PC-9 (cell line): ENCODE measurements around the gene FEN1. TPM values are rescaled to one million over a fixed set of nuclear protein-coding genes. Genes with fewer than 3 reads are reported as not detected.
A peak's percentile ranks its signal among the peaks of the same experiment; 100 is the strongest.

ENCODE experiments used
- BruUV-seq: library from RNA; stranded (reverse); fragments of 400-500 nt; replicated peaks from 2 replicates; lab custom pipeline; 2021; lab: Mats Ljungman, UMichigan
- CTCF ChIA-PET: fragments of 300-600 bp; sonication (Branson Sonifier 250); formaldehyde crosslinking; loops from one replicate; lab custom pipeline; 2022; ENCODE audit warnings: antibody characterized with exemption; lab: Charles Lee
- POLR2A ChIA-PET: fragments of 300-600 bp; sonication (Branson Sonifier 250); formaldehyde crosslinking; loops from one replicate; lab custom pipeline; 2022; ENCODE audit warnings: antibody characterized with exemption; ENCODE audit not compliant: unreplicated experiment; lab: Charles Lee
- DNase-seq, 2 experiments: peaks; one replicate each; pipeline versions ENCODE4 v3.0.0 to v3.0.0-alpha.2; 2015 to 2022; ENCODE audit warnings: mixed read lengths in 1 of 2
- H2AFZ ChIP-seq: fragments of 200-600 bp; sonication (generic); 2 replicates; pipeline ENCODE4 v1.8.1; 2017; ENCODE audit warnings: antibody characterized with exemption
- H3F3A ChIP-seq: fragments of 200-600 bp; sonication (generic); 2 replicates; pipeline ENCODE4 v1.8.1; 2017; ENCODE audit warnings: antibody characterized with exemption, mild to moderate bottlenecking, low read depth; ENCODE audit not compliant: insufficient read depth
- H3K27ac ChIP-seq: fragments of 200-600 bp; sonication (generic); 2 replicates; pipeline ENCODE4 v1.6.1; 2016; ENCODE audit warnings: mixed run types
- H3K27me3 ChIP-seq: fragments of 200-600 bp; sonication (generic); 2 replicates; pipeline ENCODE4 v1.6.1; 2016; ENCODE audit warnings: low read depth, mixed run types; ENCODE audit not compliant: insufficient read depth
- H3K36me3 ChIP-seq: fragments of 200-600 bp; sonication (generic); 2 replicates; pipeline ENCODE4 v1.6.1; 2016; ENCODE audit warnings: low read depth, mixed run types
- H3K4me1 ChIP-seq: fragments of 200-600 bp; sonication (generic); replicated peaks from 2 replicates; pipeline ENCODE4 v1.6.1; 2016; ENCODE audit warnings: mixed run types; ENCODE audit not compliant: insufficient read depth
- H3K4me2 ChIP-seq: fragments of 200-600 bp; sonication (generic); 2 replicates; pipeline ENCODE4 v1.6.1; 2017; ENCODE audit warnings: mixed run types
- H3K4me3 ChIP-seq: fragments of 200-600 bp; sonication (generic); 2 replicates; pipeline ENCODE4 v1.6.1; 2016; ENCODE audit warnings: mixed run types
- H3K79me2 ChIP-seq: fragments of 200-600 bp; sonication (generic); 2 replicates; pipeline ENCODE4 v1.6.1; 2017; ENCODE audit warnings: low read depth, mixed run types
- H3K9me2 ChIP-seq: fragments of 200-600 bp; sonication (generic); 2 replicates; pipeline ENCODE4 v1.8.1; 2017; ENCODE audit warnings: mild to moderate bottlenecking; ENCODE audit not compliant: insufficient read depth
- H3K9me3 ChIP-seq: fragments of 200-600 bp; sonication (generic); 2 replicates; pipeline ENCODE4 v1.8.1; 2016; ENCODE audit warnings: low read depth; ENCODE audit not compliant: insufficient read depth
- H4K20me1 ChIP-seq: fragments of 200-600 bp; sonication (generic); 2 replicates; pipeline ENCODE4 v1.8.1; 2017; ENCODE audit not compliant: insufficient read depth
- CTCF ChIP-seq: fragments of 200-600 bp; sonication (generic); conservative IDR thresholded peaks from 2 replicates; pipeline ENCODE4 v1.6.1; 2017; ENCODE audit warnings: mixed run types, antibody characterized with exemption, mild to moderate bottlenecking, moderate library complexity
- EZH2 ChIP-seq: fragments of 200-600 bp; sonication (generic); IDR thresholded peaks from 2 replicates; pipeline ENCODE4 v1.8.0; 2017; ENCODE audit warnings: antibody characterized with exemption, low read depth
- intact Hi-C: fragments of 100-400 bp; cut with micrococcal nuclease; formaldehyde crosslinking; loops from one replicate; pipeline ENCODE4 v1.10.0; 2022; ENCODE audit not compliant: unreplicated experiment
- total RNA-seq: library from RNA; stranded (reverse); gene quantifications from 2 replicates; pipeline ENCODE4 v1.2.3, GENCODE V29; 2021

Gene FEN1
- total RNA-seq, 1 experiment from 2014 or later: 60.9 TPM

GRCh38 chr11:61837411-61838005 is 44.8 kb downstream of the FEN1 start:
- Histone ChIP-seq H2AFZ (no peak overlapping the region), H3K4me1 (0 out of 2 replicates have a peak, but pooled peaks cover 5% of the 10 kb centered on the region), H3K4me2 (no peak overlapping the region), H3K27me3 (no peaks in the 10 kb centered on the region), H3K9me2 (no peaks in the 10 kb centered on the region), H3K36me3 (no peaks in the 10 kb centered on the region), H3K27ac (no peak overlapping the region), H3K9me3 (no peaks in the 10 kb centered on the region), H3K4me3 (no peak overlapping the region), H4K20me1 (no peaks in the 10 kb centered on the region), H3K79me2 (no peaks in the 10 kb centered on the region), H3F3A (no peaks in the 10 kb centered on the region)
- POLR2A ChIA-PET: no interaction called here
- BruUV-seq: no TSS peak
- DNase-seq: no peak
- no peak for TF ChIP-seq CTCF
- TF ChIP-seq EZH2: no peak
- CTCF ChIA-PET: no interaction called here
- intact Hi-C loops: no loop called here

DNA sequence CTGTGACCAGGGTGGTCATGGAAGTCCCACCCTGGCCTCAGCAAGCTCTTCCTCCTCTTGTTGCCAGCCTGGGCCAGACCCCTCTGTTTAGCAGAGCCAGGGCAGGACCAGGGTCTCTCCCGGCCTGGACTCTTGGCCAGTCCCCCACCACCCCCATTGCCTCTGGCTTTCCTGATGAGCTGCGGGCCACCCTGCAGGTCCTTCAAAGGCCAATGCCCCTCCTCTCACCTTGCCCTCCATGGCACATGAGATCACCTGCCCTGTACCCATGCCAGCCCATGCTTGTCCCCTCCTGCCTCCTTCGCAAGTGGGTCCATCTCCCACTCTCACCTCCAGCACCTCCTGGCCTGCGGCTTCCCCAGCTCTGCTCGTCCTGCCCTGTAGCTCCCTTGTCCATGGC is 45.8 kb downstream of the FEN1 start:
- Histone ChIP-seq H3K9me2 (no peaks in the 10 kb centered on the region), H4K20me1 (no peaks in the 10 kb centered on the region), H3K4me1 (0 out of 2 replicates have a peak, but pooled peaks cover 5% of the 10 kb centered on the region), H3K4me2 (no peak overlapping the region), H3K27me3 (no peaks in the 10 kb centered on the region), H3K9me3 (no peaks in the 10 kb centered on the region), H3K4me3 (no peak overlapping the region), H3K27ac (no peak overlapping the region), H2AFZ (no peak overlapping the region), H3F3A (no peaks in the 10 kb centered on the region), H3K36me3 (no peaks in the 10 kb centered on the region), H3K79me2 (no peaks in the 10 kb centered on the region)
- ChIA-PET POLR2A (no interaction called here), CTCF (no interaction called here)
- intact Hi-C loops: no loop called here
- DNase-seq: no peak
- TF ChIP-seq CTCF: no peak
- TF ChIP-seq EZH2: no peak
- BruUV-seq: no TSS peak

- H3K4me2 ChIP-seq: no peak overlapping the region
- 0 out of 2 replicates have a peak, but pooled peaks cover 5% of the 10 kb centered on the region for H3K4me1 ChIP-seq
- H3K27me3 ChIP-seq: no peaks in the 10 kb centered on the region
- POLR2A ChIA-PET: no interaction called here
- TF ChIP-seq CTCF (no peak), EZH2 (no peak)
- CTCF ChIA-PET: interaction anchor here (0.7 kb wide), 1 partner anchor 317 kb away, joined by 4 read pairs; no protein-coding TSS in a partner anchor
- BruUV-seq: no TSS peak
- no peak overlapping the region for H2AFZ ChIP-seq
- no peaks in the 10 kb centered on the region for H4K20me1 ChIP-seq
- no peaks in the 10 kb centered on the region for H3K9me2 ChIP-seq
- no peak overlapping the region for H3K27ac ChIP-seq
- intact Hi-C loops: no loop called here
- H3K36me3 ChIP-seq: no peaks in the 10 kb centered on the region
- H3F3A ChIP-seq: no peaks in the 10 kb centered on the region
- no peak overlapping the region for H3K4me3 ChIP-seq
- peak in 1 of 2 experiments; percentile 13 for DNase-seq
- H3K9me3 ChIP-seq: no peaks in the 10 kb centered on the region
- no peaks in the 10 kb centered on the region for H3K79me2 ChIP-seq
Observed at GRCh38 chr11:61838921-61839320, 46.2 kb downstream of the FEN1 start.
